ENCODE data around the gene SLX9. TPM values are rescaled to one million over a fixed set of nuclear protein-coding genes. Genes with fewer than 3 reads are reported as not detected.

The SLX9 gene
- total RNA-seq, 2 donors from 2014 or later: 21.4 to 24.8 TPM

GRCh38 chr21:44929242-44929798 is 10.5 kb upstream of the SLX9 start:
- 83% methylated on average over 6 of the region's 6 CpGs for WGBS
- peaks cover 10% of the 10 kb centered on the region for H3K27me3 ChIP-seq (replicated peaks; ENCODE audit: insufficient read depth)

GRCh38 chr21:44929799-44930542 is 9.9 kb upstream of the SLX9 start:
- Histone ChIP-seq H3K27ac (no peak overlapping the region), H3K27me3 (replicated peaks; ENCODE audit: insufficient read depth) (peaks cover 10% of the 10 kb centered on the region), H3K36me3 (no peaks in the 10 kb centered on the region), H3K4me3 (no peak overlapping the region), H3K4me1 (replicated peaks) (peaks cover 12% of the 10 kb centered on the region), H3K9me3 (no peaks in the 10 kb centered on the region)
- intact Hi-C loops (cut with DNase I): loop anchor here (5.0 to 10.0 kb wide), 2 partner anchors 128 to 425 kb away; partner anchors contain the start of gene UBE2G2
- WGBS: 67% methylated on average over 9 of the region's 9 CpGs
- no peak for DNase-seq (ENCODE audit: low spot score)
- no peak for TF ChIP-seq CTCF (IDR thresholded peaks at IDR 0.05)
- no peak for TF ChIP-seq POLR2A (IDR thresholded peaks at IDR 0.05)
- TF ChIP-seq POLR2AphosphoS5 (IDR thresholded peaks at IDR 0.05): no peak

More at GRCh38 chr21:44929242-44929798, 10.5 kb upstream of the SLX9 start:
- H3K36me3 ChIP-seq: no peaks in the 10 kb centered on the region
- DNase-seq (ENCODE audit: low spot score): no peak
- H3K4me1 ChIP-seq (replicated peaks): peaks cover 12% of the 10 kb centered on the region
- no peaks in the 10 kb centered on the region for H3K9me3 ChIP-seq
- TF ChIP-seq CTCF (IDR thresholded peaks at IDR 0.05) (no peak), POLR2AphosphoS5 (IDR thresholded peaks at IDR 0.05) (no peak), POLR2A (IDR thresholded peaks at IDR 0.05) (no peak)
- intact Hi-C loops (cut with DNase I): no loop called here
- no peak overlapping the region for H3K27ac ChIP-seq
- no peak overlapping the region for H3K4me3 ChIP-seq

- peaks cover 12% of the 10 kb centered on the region for H3K4me1 ChIP-seq (replicated peaks)
- H3K27ac ChIP-seq: no peak overlapping the region
- 52% methylated on average over 12 of the region's 12 CpGs for WGBS
- no peaks in the 10 kb centered on the region for H3K36me3 ChIP-seq
- H3K9me3 ChIP-seq: no peaks in the 10 kb centered on the region
- no peak for DNase-seq (ENCODE audit: low spot score)
- H3K4me3 ChIP-seq: no peak overlapping the region
- intact Hi-C loops (cut with DNase I): loop anchor here (5.0 to 10.0 kb wide), 2 partner anchors 128 to 426 kb away; partner anchors contain the start of gene UBE2G2
- no peak for TF ChIP-seq POLR2AphosphoS5 (IDR thresholded peaks at IDR 0.05)
- TF ChIP-seq POLR2A (IDR thresholded peaks at IDR 0.05): no peak
- TF ChIP-seq CTCF (IDR thresholded peaks at IDR 0.05): no peak
- H3K27me3 ChIP-seq (replicated peaks; ENCODE audit: insufficient read depth): peaks cover 10% of the 10 kb centered on the region
Observed at GRCh38 chr21:44930543-44930981, 9.3 kb upstream of the SLX9 start.

- no peak for DNase-seq (ENCODE audit: low spot score)
- intact Hi-C loops (cut with DNase I): loop anchor here (5.0 to 10.0 kb wide), 2 partner anchors 129 to 426 kb away; partner anchors contain the start of gene UBE2G2
- Histone ChIP-seq H3K36me3 (no peaks in the 10 kb centered on the region), H3K9me3 (no peaks in the 10 kb centered on the region), H3K27me3 (replicated peaks; ENCODE audit: insufficient read depth) (peaks cover 10% of the 10 kb centered on the region), H3K4me1 (replicated peaks) (peaks cover 12% of the 10 kb centered on the region), H3K27ac (no peak overlapping the region), H3K4me3 (no peak overlapping the region)
- 16% methylated on average over 19 of the region's 19 CpGs for WGBS
- TF ChIP-seq POLR2AphosphoS5 (IDR thresholded peaks at IDR 0.05) (no peak), POLR2A (IDR thresholded peaks at IDR 0.05) (no peak), CTCF (IDR thresholded peaks at IDR 0.05) (no peak)
Observed at GRCh38 chr21:44931137-44931500, 8.7 kb upstream of the SLX9 start.
